ENCODE measurements around the gene TMEM248.
"Not testable (repeated sequence)": the region's sequence is repeated elsewhere in the genome, so short reads cannot be mapped to it uniquely, and the experiment has no call there.

The TMEM248 gene

DNA sequence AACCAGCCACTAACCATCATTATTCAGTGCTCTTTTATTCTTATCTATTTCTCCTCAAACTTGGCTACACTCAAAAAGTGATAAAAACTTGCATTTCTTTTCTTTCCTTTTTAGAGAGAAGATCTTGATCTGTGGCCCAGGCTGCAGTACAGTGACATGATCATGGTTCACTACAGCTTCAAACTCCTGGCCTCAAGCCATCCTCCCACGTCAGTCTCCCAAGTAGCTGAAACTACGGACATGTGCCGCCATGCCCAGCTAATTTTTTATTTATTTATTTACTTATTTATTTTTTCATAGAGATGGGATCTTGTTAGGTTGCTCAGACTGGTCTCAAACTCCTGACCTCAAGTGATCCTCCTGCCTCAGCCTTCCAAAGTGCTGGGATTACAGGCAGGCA, 24.6 kb upstream of the TMEM248 start:
- Histone ChIP-seq H3K9me3 (ENCODE audit: control insufficient read depth, low read length) (no peaks in the 10 kb centered on the region), H3K36me3 (ENCODE audit: control insufficient read depth, insufficient read depth, low read length, severe bottlenecking) (peaks cover 32% of the 10 kb centered on the region), H3K27me3 (replicated peaks; ENCODE audit: control insufficient read depth, insufficient read depth, low read length) (no peaks in the 10 kb centered on the region), H3K4me1 (ENCODE audit: control insufficient read depth, insufficient read depth, low read length) (no peaks in the 10 kb centered on the region), H3K9ac (ENCODE audit: low read length) (no peak overlapping the region), H3K4me3 (ENCODE audit: low read length) (no peak overlapping the region)
- no peak for DNase-seq (ENCODE audit: low read depth)

DNA sequence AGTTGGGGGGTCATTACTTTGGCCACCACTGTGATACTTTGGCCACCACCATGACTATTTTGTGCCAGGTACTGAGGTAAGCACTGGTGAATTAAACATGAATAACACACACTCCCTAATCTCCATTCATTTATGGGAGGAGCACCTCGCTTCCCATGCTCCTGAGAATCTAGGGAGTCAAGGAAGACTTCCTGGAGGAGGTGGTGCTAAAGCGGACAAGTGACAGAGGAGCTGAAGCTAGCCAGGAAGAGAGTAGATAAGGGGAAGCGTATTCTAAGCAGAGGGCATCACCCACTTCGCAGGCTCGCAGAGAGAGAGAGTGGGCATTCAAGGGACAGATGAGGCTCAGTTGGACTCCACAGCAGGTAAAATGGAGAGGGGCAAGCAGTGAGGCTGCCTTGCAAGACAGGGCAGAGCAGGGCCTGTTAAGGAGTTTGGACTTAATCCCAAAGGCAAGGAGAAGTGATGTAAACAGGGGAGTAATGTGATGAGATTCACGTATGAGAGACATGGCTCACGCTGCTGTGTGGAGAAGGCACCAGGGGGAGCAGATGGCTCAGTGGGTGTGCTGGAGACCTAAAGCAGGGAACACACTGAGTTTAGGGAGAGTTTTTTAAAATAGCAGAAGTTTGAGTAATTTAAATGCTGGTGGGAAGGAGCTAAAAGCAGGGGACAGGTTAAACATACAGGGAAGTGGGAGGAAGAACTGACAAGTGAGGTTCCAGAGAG, 21.3 kb upstream of the TMEM248 start:
- no peaks in the 10 kb centered on the region for H3K4me1 ChIP-seq (ENCODE audit: control insufficient read depth, insufficient read depth, low read length)
- no peak overlapping the region for H3K4me3 ChIP-seq (ENCODE audit: low read length)
- no peaks in the 10 kb centered on the region for H3K9me3 ChIP-seq (ENCODE audit: control insufficient read depth, low read length)
- H3K36me3 ChIP-seq (ENCODE audit: control insufficient read depth, insufficient read depth, low read length, severe bottlenecking) = peaks cover 31% of the 10 kb centered on the region
- no peak overlapping the region for H3K9ac ChIP-seq (ENCODE audit: low read length)
- no peak for DNase-seq (ENCODE audit: low read depth)
- H3K27me3 ChIP-seq (replicated peaks; ENCODE audit: control insufficient read depth, insufficient read depth, low read length) = no peaks in the 10 kb centered on the region

DNA sequence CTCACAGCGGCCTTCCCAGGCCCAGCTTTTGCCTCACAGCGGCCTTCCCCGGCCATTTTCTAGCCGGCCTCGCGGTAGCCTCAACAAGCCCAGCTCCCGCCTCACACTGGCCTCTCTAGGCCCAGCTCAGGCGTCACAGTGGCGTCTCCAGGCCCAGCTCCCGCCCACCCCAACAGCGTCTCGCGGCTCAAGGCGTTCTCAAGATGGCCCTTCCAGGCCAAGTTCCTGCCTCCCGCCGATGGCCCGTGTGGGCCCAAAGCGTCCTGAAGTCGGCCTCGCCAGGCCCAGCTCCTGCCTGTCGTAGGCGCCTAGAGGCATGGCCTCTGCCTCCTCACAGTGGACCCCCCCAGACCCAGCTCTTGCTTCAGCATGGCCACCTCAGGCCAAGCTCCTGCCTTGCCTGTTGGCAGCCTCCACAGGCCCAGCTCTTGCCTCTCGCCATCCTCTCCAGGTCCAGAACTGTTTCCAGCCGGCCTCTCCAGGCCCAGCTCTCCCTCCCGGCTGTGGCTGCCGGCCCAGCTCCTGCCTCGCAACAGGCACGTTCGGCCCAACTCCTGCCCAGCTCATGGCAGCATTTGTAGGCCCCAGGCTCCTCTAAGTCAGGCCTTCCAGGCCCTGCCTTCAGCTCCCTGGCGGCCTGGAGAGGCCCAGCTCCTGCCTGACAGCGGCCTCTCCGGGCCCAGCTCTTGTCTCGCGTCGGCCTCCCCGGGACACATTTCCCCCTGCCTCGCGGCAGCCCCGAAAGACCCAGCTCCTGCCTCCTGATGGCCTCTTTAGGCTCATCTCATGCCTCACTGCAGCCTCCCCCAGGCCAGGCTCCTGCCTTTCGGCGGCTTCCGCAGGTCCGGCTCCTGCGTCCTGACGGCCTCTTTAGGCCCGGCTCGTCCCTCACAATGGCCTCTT, 18.8 kb upstream of the TMEM248 start:
- Histone ChIP-seq H3K4me3 (ENCODE audit: low read length) (no peak overlapping the region), H3K27me3 (replicated peaks; ENCODE audit: control insufficient read depth, insufficient read depth, low read length) (no peaks in the 10 kb centered on the region), H3K36me3 (ENCODE audit: control insufficient read depth, insufficient read depth, low read length, severe bottlenecking) (peaks cover 22% of the 10 kb centered on the region), H3K9ac (ENCODE audit: low read length) (no peak overlapping the region), H3K4me1 (ENCODE audit: control insufficient read depth, insufficient read depth, low read length) (no peaks in the 10 kb centered on the region), H3K9me3 (ENCODE audit: control insufficient read depth, low read length) (no peaks in the 10 kb centered on the region)
- no peak for DNase-seq (ENCODE audit: low read depth)

DNA sequence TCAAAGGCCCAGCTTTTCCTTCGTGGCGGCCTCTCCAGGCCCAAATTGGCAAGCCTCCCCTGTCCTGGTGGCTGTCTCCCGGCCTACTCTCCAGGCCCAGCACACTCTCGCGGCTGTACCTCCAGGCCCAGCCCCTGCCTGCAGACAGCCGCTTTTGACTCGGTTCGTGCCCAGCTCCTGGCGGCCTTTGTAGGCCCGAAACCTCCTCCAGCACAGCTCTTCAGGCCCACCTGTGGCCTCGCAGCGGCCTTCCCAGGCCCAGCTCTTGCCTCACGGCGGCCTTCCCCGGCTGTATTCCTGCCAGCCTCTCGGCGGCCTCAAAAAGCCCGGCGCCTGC, 18.2 kb upstream of the TMEM248 start:
- Histone ChIP-seq H3K4me1 (ENCODE audit: control insufficient read depth, insufficient read depth, low read length) (no peaks in the 10 kb centered on the region), H3K9me3 (ENCODE audit: control insufficient read depth, low read length) (no peaks in the 10 kb centered on the region), H3K27me3 (replicated peaks; ENCODE audit: control insufficient read depth, insufficient read depth, low read length) (no peaks in the 10 kb centered on the region), H3K9ac (ENCODE audit: low read length) (no peak overlapping the region), H3K4me3 (ENCODE audit: low read length) (no peak overlapping the region), H3K36me3 (ENCODE audit: control insufficient read depth, insufficient read depth, low read length, severe bottlenecking) (peaks cover 20% of the 10 kb centered on the region)
- no peak for DNase-seq (ENCODE audit: low read depth)

DNA sequence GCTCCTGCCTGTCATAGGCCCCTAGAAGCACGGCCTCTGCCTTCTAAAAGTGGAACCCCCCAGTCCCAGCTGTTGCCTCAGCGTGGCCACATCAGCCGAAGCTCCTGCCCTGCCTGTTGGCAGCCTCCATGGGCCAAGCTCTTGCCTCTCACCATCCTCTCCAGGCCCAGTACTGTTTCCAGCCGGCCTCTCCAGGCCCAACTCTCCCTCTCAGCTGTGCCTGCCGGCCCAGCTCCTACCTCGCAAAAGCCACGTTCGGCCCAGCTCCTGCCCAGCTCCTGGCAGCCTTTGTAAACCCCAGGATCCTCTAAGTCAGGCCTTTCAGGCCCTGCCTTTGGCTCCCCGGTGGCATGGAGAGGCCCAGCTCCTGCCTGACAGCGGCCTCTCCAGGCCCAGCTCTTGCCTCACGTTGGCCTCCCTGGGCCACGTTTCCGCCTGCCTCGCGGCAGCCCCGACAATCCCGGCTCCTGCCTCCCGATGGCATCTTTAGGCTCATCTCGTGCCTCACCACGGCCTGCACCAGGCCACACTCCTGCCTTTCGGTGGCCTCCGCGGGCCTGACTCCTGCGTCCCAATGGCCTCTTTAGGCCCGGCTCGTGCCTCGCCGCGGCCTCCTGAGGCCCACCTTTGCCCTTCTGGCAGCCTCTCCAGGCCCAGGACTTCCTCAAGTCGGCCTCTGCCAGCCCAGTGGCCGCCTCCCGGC, 17.5 kb upstream of the TMEM248 start:
- no peaks in the 10 kb centered on the region for H3K9me3 ChIP-seq (ENCODE audit: control insufficient read depth, low read length)
- H3K27me3 ChIP-seq (replicated peaks; ENCODE audit: control insufficient read depth, insufficient read depth, low read length) = no peaks in the 10 kb centered on the region
- peaks cover 20% of the 10 kb centered on the region for H3K36me3 ChIP-seq (ENCODE audit: control insufficient read depth, insufficient read depth, low read length, severe bottlenecking)
- no peak for DNase-seq (ENCODE audit: low read depth)
- no peak overlapping the region for H3K4me3 ChIP-seq (ENCODE audit: low read length)
- H3K4me1 ChIP-seq (ENCODE audit: control insufficient read depth, insufficient read depth, low read length) = no peaks in the 10 kb centered on the region
- no peak overlapping the region for H3K9ac ChIP-seq (ENCODE audit: low read length)

DNA sequence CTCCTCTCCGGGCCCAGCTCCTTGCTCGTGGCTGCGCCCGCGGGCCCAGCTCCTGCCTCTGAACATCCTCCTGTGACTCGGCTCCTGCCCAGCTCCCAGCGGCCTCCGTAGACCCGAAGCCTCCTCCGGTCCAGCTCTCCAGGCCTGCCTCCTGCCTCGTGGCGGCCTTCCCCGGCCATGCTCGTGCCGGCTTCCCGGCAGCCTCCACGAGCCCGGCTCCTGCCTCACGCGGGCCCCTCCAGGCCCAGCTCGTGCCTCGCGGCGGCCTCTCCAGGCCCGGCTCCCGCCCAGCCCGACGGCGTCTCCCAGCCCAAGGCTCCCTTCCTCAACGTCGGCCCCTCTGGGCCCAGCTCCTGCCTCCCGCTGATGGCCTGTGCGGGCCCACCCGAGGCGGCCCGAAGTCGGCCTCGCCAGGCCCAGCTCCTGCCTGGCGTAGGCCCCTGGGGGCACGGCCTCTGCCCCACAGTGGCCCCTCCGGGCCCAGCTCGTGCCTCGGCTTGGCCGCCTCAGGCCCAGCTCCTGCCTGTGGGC, 16.9 kb upstream of the TMEM248 start:
- peaks cover 18% of the 10 kb centered on the region for H3K36me3 ChIP-seq (ENCODE audit: control insufficient read depth, insufficient read depth, low read length, severe bottlenecking)
- H3K27me3 ChIP-seq (replicated peaks; ENCODE audit: control insufficient read depth, insufficient read depth, low read length) = no peaks in the 10 kb centered on the region

DNA sequence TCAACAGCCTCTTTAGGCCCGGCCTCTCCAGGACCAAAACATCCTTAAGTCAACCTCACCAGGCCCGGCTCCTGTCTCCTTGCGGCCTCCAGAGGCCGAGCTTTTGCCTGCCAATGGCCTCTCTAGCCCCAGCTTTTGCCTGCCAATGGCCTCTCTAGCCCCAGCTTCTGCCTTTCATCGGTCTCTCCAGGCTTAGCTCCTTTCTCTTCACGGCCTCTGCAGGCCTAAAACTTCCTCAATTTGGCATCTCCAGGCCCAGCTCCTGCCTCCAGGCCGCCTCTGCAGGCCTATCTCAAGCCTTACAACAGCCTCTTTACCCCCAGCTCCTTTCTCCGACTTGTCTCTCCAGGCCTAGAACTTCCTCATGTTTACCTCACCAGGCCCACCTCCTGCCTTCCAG, 15.7 kb upstream of the TMEM248 start:
- no peak overlapping the region for H3K4me3 ChIP-seq (ENCODE audit: low read length)
- no peak for DNase-seq (ENCODE audit: low read depth)
- H3K27me3 ChIP-seq (replicated peaks; ENCODE audit: control insufficient read depth, insufficient read depth, low read length) = no peaks in the 10 kb centered on the region

More for the DNA sequence above, 16.9 kb upstream of the TMEM248 start:
- Histone ChIP-seq H3K9me3 (ENCODE audit: control insufficient read depth, low read length) (no peaks in the 10 kb centered on the region), H3K4me1 (ENCODE audit: control insufficient read depth, insufficient read depth, low read length) (no peaks in the 10 kb centered on the region), H3K9ac (ENCODE audit: low read length) (no peak overlapping the region), H3K4me3 (ENCODE audit: low read length) (no peak overlapping the region)
- DNase-seq (ENCODE audit: low read depth) = no peak

DNA sequence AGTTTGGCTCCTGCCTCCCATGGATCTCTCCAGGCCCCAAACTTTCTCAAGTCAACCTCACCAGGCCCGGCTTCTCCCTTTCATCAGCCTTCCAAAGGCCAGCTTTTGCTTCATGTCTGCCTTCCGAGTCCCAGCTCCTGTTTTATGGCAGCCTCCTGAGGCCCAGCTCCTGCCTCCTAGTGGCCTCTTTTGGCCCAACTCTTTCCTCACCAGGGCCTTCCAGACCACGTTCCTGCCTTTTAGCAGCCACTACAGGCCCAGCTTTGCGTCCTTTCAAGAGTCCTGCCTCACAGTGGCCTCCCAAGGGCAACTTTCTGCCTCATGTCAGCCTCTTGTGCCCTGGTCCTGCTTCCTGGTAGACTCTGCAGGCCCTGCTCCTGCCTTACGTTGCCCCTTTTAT, 15.3 kb upstream of the TMEM248 start:
- no peaks in the 10 kb centered on the region for H3K4me1 ChIP-seq (ENCODE audit: control insufficient read depth, insufficient read depth, low read length)
- DNase-seq (ENCODE audit: low read depth) = no peak
- no peak overlapping the region for H3K4me3 ChIP-seq (ENCODE audit: low read length)
- no peaks in the 10 kb centered on the region for H3K27me3 ChIP-seq (replicated peaks; ENCODE audit: control insufficient read depth, insufficient read depth, low read length)
- no peaks in the 10 kb centered on the region for H3K9me3 ChIP-seq (ENCODE audit: control insufficient read depth, low read length)
- no peak overlapping the region for H3K9ac ChIP-seq (ENCODE audit: low read length)
- H3K36me3 ChIP-seq (ENCODE audit: control insufficient read depth, insufficient read depth, low read length, severe bottlenecking) = peaks cover 12% of the 10 kb centered on the region

More for the DNA sequence above, 15.7 kb upstream of the TMEM248 start:
- H3K36me3 ChIP-seq (ENCODE audit: control insufficient read depth, insufficient read depth, low read length, severe bottlenecking) = peaks cover 13% of the 10 kb centered on the region
- H3K9me3 ChIP-seq (ENCODE audit: control insufficient read depth, low read length) = no peaks in the 10 kb centered on the region
- no peak overlapping the region for H3K9ac ChIP-seq (ENCODE audit: low read length)
- no peaks in the 10 kb centered on the region for H3K4me1 ChIP-seq (ENCODE audit: control insufficient read depth, insufficient read depth, low read length)

DNA sequence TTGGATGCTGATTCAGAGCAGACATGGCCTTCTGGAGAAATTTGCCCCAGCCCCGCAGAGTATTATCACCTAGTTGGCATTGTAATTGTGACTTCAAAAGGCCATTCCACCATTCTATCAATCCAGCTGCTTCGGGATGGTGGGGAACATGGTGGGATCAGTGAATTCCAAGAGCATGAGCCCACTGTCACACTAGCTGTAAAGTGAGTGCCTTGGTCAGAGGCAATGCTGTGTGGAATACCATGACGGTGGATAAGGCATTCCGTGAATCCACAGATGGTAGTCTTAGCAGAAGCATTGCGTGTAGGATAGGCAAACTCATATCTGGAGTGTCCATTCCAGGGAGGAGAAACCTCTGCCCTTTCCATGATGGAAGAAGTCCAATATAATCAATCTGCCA, 13.3 kb upstream of the TMEM248 start:
- DNase-seq (ENCODE audit: low read depth) = no peak

DNA sequence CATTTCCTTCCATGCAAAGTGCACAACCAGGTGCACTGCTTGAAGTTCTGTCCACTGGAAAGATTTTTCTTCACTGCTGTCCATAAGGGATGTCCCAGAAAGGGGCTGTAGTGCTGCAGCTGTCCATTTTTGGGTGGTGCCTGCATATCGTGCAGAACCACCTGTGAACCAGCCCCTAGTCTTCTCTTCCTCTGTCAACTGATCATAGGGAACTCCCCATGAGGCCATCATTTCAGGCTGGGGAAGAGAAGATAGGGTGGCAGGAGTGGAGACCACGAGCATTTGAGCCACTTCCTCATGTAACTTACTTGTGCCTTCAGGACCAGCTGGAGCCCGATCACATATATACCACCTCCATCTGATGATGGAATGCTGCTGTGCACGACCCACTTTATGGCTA, 12.4 kb upstream of the TMEM248 start:
- H3K27me3 ChIP-seq (replicated peaks; ENCODE audit: control insufficient read depth, insufficient read depth, low read length); H3K36me3 ChIP-seq (ENCODE audit: control insufficient read depth, insufficient read depth, low read length, severe bottlenecking); H3K4me3 ChIP-seq (ENCODE audit: low read length); DNase-seq (ENCODE audit: low read depth); H3K9ac ChIP-seq (ENCODE audit: low read length); H3K4me1 ChIP-seq (ENCODE audit: control insufficient read depth, insufficient read depth, low read length); H3K9me3 ChIP-seq (ENCODE audit: control insufficient read depth, low read length): not testable (repeated sequence)

More for the DNA sequence above, 13.3 kb upstream of the TMEM248 start:
- no peak overlapping the region for H3K9ac ChIP-seq (ENCODE audit: low read length)
- no peak overlapping the region for H3K4me3 ChIP-seq (ENCODE audit: low read length)
- peaks cover 3% of the 10 kb centered on the region for H3K36me3 ChIP-seq (ENCODE audit: control insufficient read depth, insufficient read depth, low read length, severe bottlenecking)
- H3K4me1 ChIP-seq (ENCODE audit: control insufficient read depth, insufficient read depth, low read length) = no peaks in the 10 kb centered on the region
- H3K9me3 ChIP-seq (ENCODE audit: control insufficient read depth, low read length) = no peaks in the 10 kb centered on the region
- no peaks in the 10 kb centered on the region for H3K27me3 ChIP-seq (replicated peaks; ENCODE audit: control insufficient read depth, insufficient read depth, low read length)

DNA sequence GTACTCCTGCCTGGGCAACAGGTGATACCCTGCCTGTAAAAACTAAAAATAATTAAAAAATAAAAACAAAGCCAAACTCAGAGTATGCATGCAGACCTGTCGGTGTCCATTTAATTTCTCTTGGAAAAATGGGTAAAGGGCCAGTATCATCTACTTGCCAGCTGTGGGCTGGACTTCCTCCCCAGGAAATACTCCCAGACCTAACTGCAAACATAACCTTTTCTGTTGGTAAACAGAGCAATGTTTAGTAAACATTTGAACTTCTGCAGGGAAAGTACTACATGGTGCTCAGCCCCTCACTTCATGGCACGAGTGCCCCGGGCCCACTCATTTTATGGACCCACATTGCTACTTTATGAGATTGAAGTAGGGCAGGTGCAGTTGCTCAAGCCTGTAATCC, 10.2 kb upstream of the TMEM248 start:
- H3K9ac ChIP-seq (ENCODE audit: low read length) = no peak overlapping the region
- no peaks in the 10 kb centered on the region for H3K9me3 ChIP-seq (ENCODE audit: control insufficient read depth, low read length)
- no peak for DNase-seq (ENCODE audit: low read depth)
- no peaks in the 10 kb centered on the region for H3K27me3 ChIP-seq (replicated peaks; ENCODE audit: control insufficient read depth, insufficient read depth, low read length)
- H3K4me1 ChIP-seq (ENCODE audit: control insufficient read depth, insufficient read depth, low read length) = no peaks in the 10 kb centered on the region
- H3K4me3 ChIP-seq (ENCODE audit: low read length) = no peak overlapping the region
- H3K36me3 ChIP-seq (ENCODE audit: control insufficient read depth, insufficient read depth, low read length, severe bottlenecking) = no peaks in the 10 kb centered on the region

Measured in adipocyte (in vitro differentiated cells).